OCI-LY7 (cell line): Measurements from ENCODE around the gene LRRC36.

ENCODE experiments used
- CTCF ChIP-seq: fragments of 200-600 bp; sonication (generic); conservative IDR thresholded peaks from 2 replicates; pipeline ENCODE4 v1.5.1; 2014; ENCODE audit warnings: mild to moderate bottlenecking, antibody characterized with exemption, low read length, moderate library complexity, mixed read lengths
- EZH2phosphoT487 ChIP-seq: fragments of 200-600 bp; sonication (generic); IDR thresholded peaks from 2 replicates; pipeline ENCODE4 v1.6.1; 2018; ENCODE audit warnings: low read depth, borderline replicate concordance, mild to moderate bottlenecking, mixed run types, antibody characterized with exemption, low read length, moderate library complexity, mixed read lengths

- TF ChIP-seq EZH2phosphoT487 (no peak), CTCF (no peak)
Observed at GRCh38 chr16:67298277-67298676, 28.3 kb upstream of the LRRC36 start.
